ENCODE results near the gene CDKAL1. TPM values are rescaled to one million over a fixed set of nuclear protein-coding genes. Genes with fewer than 3 reads are reported as not detected.

The CDKAL1 gene
- total RNA-seq, 1 donor from 2014 or later, result 34.3 TPM

- no peak for DNase-seq (ENCODE audit: low spot score, unreplicated experiment)
- Mint-ChIP-seq H3K36me3 (ENCODE audit: insufficient read depth) (no peaks in the 10 kb centered on the region), H3K4me3 (ENCODE audit: low read depth) (no peak overlapping the region), H3K27me3 (no peaks in the 10 kb centered on the region), H3K27ac (no peak overlapping the region), H3K4me1 (ENCODE audit: low read depth) (peaks cover 20% of the 10 kb centered on the region), H3K9me3 (ENCODE audit: low read depth) (no peaks in the 10 kb centered on the region)
- TF ChIP-seq, protein P1, sequence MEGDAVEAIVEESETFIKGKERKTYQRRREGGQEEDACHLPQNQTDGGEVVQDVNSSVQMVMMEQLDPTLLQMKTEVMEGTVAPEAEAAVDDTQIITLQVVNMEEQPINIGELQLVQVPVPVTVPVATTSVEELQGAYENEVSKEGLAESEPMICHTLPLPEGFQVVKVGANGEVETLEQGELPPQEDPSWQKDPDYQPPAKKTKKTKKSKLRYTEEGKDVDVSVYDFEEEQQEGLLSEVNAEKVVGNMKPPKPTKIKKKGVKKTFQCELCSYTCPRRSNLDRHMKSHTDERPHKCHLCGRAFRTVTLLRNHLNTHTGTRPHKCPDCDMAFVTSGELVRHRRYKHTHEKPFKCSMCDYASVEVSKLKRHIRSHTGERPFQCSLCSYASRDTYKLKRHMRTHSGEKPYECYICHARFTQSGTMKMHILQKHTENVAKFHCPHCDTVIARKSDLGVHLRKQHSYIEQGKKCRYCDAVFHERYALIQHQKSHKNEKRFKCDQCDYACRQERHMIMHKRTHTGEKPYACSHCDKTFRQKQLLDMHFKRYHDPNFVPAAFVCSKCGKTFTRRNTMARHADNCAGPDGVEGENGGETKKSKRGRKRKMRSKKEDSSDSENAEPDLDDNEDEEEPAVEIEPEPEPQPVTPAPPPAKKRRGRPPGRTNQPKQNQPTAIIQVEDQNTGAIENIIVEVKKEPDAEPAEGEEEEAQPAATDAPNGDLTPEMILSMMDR (IDR thresholded peaks at IDR 0.05; ENCODE audit: unreplicated experiment), result no peak
Observed at GRCh38 chr6:20712011-20712410, 177.8 kb downstream of the CDKAL1 start.

DNA sequence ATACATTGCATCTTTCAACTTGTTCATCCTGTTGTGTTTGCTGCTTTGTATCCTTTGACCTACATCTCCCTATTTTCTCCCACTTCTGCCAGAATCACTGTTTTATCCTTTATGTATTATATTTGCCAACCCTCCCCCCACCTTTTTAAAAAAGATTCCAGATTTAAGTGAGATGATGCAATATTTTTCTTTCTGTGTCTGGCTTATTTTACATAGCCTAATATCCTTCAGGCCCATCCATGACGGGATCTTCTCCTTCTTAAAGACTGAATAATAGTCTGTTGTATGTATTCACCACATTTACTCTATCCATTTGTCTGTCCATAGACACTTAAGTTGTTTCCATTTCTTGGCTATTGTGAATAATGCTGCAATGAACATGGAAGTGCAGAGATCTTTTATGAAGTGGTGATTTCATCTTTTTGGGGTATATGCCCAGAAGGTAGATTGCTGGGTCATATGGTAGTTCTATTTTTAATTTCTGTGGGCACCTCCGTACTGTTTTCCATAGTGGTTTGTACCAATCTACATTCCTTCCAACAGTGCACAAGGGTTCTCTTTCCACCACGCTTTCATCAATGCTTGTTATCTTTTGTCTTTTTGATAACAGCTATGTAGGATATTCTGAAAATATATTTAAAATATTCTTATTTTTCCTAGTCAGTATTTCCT, 181.0 kb downstream of the CDKAL1 start:
- Mint-ChIP-seq H3K27me3 (no peaks in the 10 kb centered on the region), H3K4me1 (ENCODE audit: low read depth) (peaks cover 3% of the 10 kb centered on the region), H3K4me3 (ENCODE audit: low read depth) (no peak overlapping the region), H3K27ac (no peak overlapping the region), H3K36me3 (ENCODE audit: insufficient read depth) (no peaks in the 10 kb centered on the region), H3K9me3 (ENCODE audit: low read depth) (no peaks in the 10 kb centered on the region)
- TF ChIP-seq, protein P1 (IDR thresholded peaks at IDR 0.05; ENCODE audit: unreplicated experiment), result no peak
- DNase-seq (ENCODE audit: low spot score, unreplicated experiment), result no peak

GRCh38 chr6:20716865-20717264, 182.6 kb downstream of the CDKAL1 start:
- Mint-ChIP-seq H3K9me3 (ENCODE audit: low read depth) (no peaks in the 10 kb centered on the region), H3K4me3 (ENCODE audit: low read depth) (no peak overlapping the region), H3K4me1 (ENCODE audit: low read depth) (no peaks in the 10 kb centered on the region), H3K36me3 (ENCODE audit: insufficient read depth) (no peaks in the 10 kb centered on the region), H3K27ac (no peak overlapping the region), H3K27me3 (no peaks in the 10 kb centered on the region)
- TF ChIP-seq, protein P1 (IDR thresholded peaks at IDR 0.05; ENCODE audit: unreplicated experiment), result no peak
- DNase-seq (ENCODE audit: low spot score, unreplicated experiment), result no peak

DNA sequence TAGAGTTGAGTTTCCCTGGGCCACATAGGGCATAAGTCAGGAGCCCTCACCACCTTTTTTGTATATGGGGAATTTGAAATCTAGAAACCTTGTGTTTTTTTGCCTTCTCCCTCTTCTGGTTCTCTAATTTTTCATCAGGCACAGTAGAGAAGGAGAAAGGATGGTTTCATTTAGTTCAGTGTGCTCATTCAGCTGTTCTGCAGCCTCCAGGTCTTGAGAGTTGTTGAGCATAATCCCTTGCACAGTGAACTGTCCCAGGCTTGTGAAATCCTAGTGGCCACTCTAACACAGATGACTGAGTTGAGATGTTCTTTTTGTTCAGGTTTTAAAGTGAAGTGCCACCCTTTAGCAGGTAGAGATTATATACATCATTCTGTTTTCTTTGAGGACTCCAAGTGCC, 183.5 kb downstream of the CDKAL1 start:
- no peak overlapping the region for H3K27ac Mint-ChIP-seq
- no peaks in the 10 kb centered on the region for H3K27me3 Mint-ChIP-seq
- H3K9me3 Mint-ChIP-seq (ENCODE audit: low read depth), result no peaks in the 10 kb centered on the region
- DNase-seq (ENCODE audit: low spot score, unreplicated experiment), result no peak
- no peaks in the 10 kb centered on the region for H3K4me1 Mint-ChIP-seq (ENCODE audit: low read depth)
- peaks cover 2% of the 10 kb centered on the region for H3K36me3 Mint-ChIP-seq (ENCODE audit: insufficient read depth)
- TF ChIP-seq, protein P1 (IDR thresholded peaks at IDR 0.05; ENCODE audit: unreplicated experiment), result no peak
- no peak overlapping the region for H3K4me3 Mint-ChIP-seq (ENCODE audit: low read depth)

- no peak overlapping the region for H3K4me3 Mint-ChIP-seq (ENCODE audit: low read depth)
- no peak overlapping the region for H3K27ac Mint-ChIP-seq
- TF ChIP-seq, protein P1 (IDR thresholded peaks at IDR 0.05; ENCODE audit: unreplicated experiment), result peak; percentile 21
- no peaks in the 10 kb centered on the region for H3K9me3 Mint-ChIP-seq (ENCODE audit: low read depth)
- no peaks in the 10 kb centered on the region for H3K27me3 Mint-ChIP-seq
- no peaks in the 10 kb centered on the region for H3K4me1 Mint-ChIP-seq (ENCODE audit: low read depth)
- H3K36me3 Mint-ChIP-seq (ENCODE audit: insufficient read depth), result peaks cover 3% of the 10 kb centered on the region
- DNase-seq (ENCODE audit: low spot score, unreplicated experiment), result no peak
Observed at GRCh38 chr6:20718705-20719653, 184.7 kb downstream of the CDKAL1 start.

Data from progenitor cell of endocrine pancreas (in vitro differentiated cells).